ENCODE data around the gene VRTN. TPM values are rescaled to one million over a fixed set of nuclear protein-coding genes. Genes with fewer than 3 reads are reported as not detected.
A peak's percentile ranks its signal among the peaks of the same experiment; 100 is the strongest.
"Not testable (repeated sequence)": the region's sequence is repeated elsewhere in the genome, so short reads cannot be mapped to it uniquely, and the experiment has no call there.

Gene VRTN, protein sequence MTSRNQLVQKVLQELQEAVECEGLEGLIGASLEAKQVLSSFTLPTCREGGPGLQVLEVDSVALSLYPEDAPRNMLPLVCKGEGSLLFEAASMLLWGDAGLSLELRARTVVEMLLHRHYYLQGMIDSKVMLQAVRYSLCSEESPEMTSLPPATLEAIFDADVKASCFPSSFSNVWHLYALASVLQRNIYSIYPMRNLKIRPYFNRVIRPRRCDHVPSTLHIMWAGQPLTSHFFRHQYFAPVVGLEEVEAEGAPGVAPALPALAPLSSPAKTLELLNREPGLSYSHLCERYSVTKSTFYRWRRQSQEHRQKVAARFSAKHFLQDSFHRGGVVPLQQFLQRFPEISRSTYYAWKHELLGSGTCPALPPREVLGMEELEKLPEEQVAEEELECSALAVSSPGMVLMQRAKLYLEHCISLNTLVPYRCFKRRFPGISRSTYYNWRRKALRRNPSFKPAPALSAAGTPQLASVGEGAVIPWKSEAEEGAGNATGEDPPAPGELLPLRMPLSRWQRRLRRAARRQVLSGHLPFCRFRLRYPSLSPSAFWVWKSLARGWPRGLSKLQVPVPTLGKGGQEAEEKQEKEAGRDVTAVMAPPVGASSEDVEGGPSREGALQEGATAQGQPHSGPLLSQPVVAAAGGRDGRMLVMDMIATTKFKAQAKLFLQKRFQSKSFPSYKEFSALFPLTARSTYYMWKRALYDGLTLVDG
- under 1 TPM in 1 of 3 donors, not detected in 2; 0.06 TPM for polyA plus RNA-seq (ENCODE audit: insufficient read length in 3 of 3)
- long read RNA-seq, donor 1, result 0 reads
- long read RNA-seq, donor 2, result 0 reads
- long read RNA-seq, donor 3, result 0 reads
- long read RNA-seq, donor 4, result 0 reads
- long read RNA-seq, donor 5, result 0 reads
- long read RNA-seq, donor 6, result 0 reads
- long read RNA-seq, donor 7, result 0 reads
- long read RNA-seq, donor 8, result 0 reads
- long read RNA-seq, donor 9, result 0 reads
- long read RNA-seq, donor 10, result 0 reads
- long read RNA-seq, donor 11, result 0 reads
- long read RNA-seq, donor 12, result 0 reads
- long read RNA-seq, donor 13, result 0 reads
- long read RNA-seq, donor 14, result 0 reads
- long read RNA-seq, donor 15, result 0 reads
- long read RNA-seq, donor 16, result 0 reads

DNA sequence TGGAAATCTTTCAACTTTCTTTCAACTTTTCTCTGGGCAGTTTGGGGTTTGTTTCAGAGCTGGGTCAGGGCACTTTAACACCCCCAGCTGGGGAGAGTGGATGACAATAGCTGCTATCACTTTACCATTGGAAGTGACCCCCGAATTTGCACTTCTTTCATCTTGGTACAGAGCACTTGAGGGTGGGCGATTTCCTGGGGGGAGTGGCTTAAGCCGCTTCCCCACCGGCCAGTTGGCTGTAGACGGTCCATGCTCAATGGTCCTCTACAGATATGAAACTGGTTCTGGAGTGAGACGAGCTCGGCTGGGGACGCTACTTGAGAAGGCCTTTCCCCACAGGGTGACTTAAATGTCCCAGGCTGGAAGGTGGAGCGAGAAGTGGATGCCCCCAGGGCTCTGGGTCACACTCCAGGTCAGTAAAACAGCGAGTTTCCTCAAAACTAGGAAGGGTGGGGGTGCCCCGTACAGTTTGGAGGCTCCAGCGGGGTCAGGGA lies at the start of gene VRTN:
VRTN (plus strand) TSS at position 231 of the 494 bp plus-strand sequence. CDS start 8,313 bp downstream, outside the sequence.
- no peak for DNase-seq

- DNase-seq, result no peak
Observed at GRCh38 chr14:74299061-74299545, 49.2 kb upstream of the VRTN start.

- DNase-seq, result no peak
Observed at GRCh38 chr14:74301594-74302151, 46.6 kb upstream of the VRTN start.

DNA sequence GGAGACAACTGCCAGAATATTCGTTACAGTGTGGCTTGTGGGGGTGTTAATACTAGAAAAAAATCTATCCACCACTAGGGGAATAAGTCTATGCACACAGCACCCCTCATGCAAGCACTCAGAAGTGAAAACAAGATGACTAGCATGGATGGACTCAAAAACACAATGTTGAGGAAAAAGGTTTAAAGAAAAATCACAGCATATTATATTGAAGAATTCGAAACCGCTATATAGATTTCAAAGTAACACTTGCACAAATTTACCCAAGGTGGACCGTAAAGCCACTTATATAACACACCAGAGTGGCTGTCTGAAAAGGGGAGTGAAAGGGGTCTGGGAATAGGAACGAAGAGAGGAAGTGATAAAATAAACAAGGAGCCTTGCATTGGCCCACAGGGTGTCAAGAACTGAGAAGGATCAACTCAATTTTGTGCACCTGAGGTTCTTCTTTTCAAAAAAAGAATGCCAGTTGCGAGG lies 46.1 kb upstream of the VRTN start:
- peak; percentile 52 for DNase-seq

- peak; percentile 93 for DNase-seq
Observed at GRCh38 chr14:74302634-74303569, 45.4 kb upstream of the VRTN start, which contains the start of gene ABCD4. Gene ABCD4 (minus strand): TSS chr14:74302934. CDS start chr14:74302912, 22 bp downstream.

DNA sequence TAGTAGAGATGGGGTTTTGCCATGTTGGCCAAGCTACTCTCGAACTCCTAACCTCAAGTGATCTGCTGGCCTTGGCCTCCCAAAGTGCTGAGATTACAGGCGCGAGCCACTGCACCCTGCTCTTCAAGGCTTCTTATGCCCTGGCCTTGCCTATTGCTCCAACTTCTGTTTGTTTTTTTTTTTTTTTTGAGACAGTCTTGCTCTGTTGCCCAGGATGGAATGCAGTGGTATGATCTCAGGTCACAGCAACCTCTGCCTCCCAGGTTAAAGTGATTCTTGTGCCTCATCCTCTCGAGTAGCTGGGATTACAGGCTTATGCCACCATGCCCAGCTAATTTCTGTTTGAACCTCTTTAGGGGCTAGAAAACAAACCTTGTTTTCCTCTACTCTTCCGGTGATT lies 39.6 kb upstream of the VRTN start:
- no peak for DNase-seq

- DNase-seq, result no peak
Observed at GRCh38 chr14:74309125-74310022, 38.9 kb upstream of the VRTN start.

- no peak for DNase-seq
Observed at GRCh38 chr14:74312161-74312560, 36.1 kb upstream of the VRTN start.

DNA sequence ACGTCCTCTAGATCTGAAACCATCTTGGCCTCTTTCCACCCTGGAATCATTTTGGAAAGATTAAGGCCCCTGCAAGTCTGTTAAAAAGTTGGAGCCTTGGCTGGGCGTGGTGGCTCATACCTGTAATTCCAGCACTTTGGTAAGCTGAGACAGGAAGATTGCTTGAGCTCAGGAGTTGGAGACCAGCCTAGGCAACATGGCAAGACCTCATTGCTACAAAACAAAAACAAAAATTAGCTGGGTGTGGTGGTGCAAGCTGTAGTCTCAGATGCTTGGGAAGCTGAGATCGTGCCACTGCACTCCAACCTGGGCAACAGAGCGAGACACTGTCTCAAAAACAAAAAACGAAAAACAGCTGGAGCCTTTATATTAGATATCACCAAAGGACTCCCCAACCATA lies 34.7 kb upstream of the VRTN start:
- DNase-seq, result no peak

- no peak for DNase-seq
Observed at GRCh38 chr14:74314576-74314975, 33.7 kb upstream of the VRTN start.

DNA sequence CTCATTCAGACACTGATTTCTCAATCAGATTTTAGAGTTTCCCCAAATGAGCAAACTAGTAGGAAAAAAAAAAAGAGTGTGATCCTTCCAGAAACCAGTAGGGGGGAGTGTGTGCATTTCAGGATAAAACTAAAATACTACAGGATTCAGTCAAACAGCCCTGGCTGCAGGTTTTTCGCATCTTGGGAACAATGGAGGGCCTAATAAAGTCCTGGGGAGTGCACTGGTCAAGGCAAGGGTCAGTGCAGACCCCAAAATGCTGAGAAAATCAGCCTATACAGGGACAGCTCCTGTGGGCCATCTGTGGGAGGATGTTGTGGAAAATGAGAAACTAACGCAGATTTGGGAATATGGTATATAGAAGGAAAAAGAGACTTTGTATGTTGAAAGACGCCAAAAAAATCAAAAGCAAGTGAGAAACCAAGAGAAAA lies 23.3 kb upstream of the VRTN start:
- DNase-seq, result peak; percentile 41

GRCh38 chr14:74325446-74325845 lies 22.8 kb upstream of the VRTN start:
- no peak for DNase-seq

GRCh38 chr14:74326369-74327152 lies 21.7 kb upstream of the VRTN start:
- DNase-seq, result peak; percentile 50

DNA sequence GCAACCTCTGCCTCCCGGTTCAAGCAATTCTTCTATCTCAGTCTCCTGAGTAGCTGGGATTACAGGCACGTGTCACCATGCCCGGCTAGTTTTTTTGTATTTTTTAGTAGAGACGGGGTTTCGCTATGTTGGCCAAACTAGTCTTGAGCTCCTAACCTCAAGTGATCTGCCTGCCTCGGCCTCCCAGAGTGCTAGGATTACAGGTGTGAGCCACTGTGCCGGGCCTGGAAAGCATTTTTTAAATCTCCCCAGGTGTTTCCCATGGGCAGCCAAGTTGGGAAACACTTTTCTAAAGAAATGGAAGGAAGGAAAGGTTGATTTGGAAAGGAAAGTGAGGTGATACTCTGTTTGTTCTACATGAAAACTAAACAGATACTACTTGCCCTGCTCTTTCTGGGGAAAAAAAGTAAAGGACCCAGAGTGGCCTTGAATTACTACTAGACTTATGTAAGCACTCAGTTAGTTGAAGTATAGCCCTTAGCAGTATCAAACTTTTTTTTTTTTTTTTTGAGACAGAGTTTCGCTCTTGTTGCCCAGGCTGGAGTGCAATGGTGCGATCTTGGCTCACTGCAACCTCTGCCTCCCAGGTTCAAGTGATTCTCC lies 18.2 kb upstream of the VRTN start:
- not testable (repeated sequence) for DNase-seq

DNA sequence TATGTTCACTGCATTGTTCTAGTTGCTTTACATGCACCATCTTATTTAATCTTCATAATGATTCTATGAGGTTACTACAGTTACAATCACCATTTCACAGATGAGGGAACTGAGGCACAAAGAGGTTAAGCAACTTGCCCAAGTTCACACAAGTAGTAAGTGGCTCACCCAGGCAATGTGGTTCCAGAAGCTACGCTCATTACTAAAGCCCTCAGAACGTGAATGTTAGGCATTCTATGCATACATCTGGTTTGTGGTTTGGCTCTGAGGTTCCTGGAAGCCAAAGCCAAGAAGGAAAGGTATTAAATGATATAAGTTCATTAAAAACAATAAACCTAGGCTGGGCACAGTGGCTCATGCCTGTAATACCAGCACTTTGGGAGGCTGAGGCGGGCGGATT lies 14.4 kb upstream of the VRTN start:
- DNase-seq, result no peak

- no peak for DNase-seq
Observed at GRCh38 chr14:74346341-74346740, 1.9 kb upstream of the VRTN start.

GRCh38 chr14:74347097-74347794 lies 1.0 kb upstream of the VRTN start:
- no peak for DNase-seq
